Putamen (tissue), 1 donor: ENCODE measurements around the gene LRRTM2.
"Not testable (repeated sequence)": the region's sequence is repeated elsewhere in the genome, so short reads cannot be mapped to it uniquely, and the experiment has no call there.

Experiments used
- DNase-seq: peaks from one replicate; pipeline ENCODE4 v3.0.0-alpha.2; 2016; ENCODE audit warnings: low spot score

The LRRTM2 gene

GRCh38 chr5:138840103-138840502 is 35.0 kb downstream of the LRRTM2 start:
- no peak for DNase-seq

DNA sequence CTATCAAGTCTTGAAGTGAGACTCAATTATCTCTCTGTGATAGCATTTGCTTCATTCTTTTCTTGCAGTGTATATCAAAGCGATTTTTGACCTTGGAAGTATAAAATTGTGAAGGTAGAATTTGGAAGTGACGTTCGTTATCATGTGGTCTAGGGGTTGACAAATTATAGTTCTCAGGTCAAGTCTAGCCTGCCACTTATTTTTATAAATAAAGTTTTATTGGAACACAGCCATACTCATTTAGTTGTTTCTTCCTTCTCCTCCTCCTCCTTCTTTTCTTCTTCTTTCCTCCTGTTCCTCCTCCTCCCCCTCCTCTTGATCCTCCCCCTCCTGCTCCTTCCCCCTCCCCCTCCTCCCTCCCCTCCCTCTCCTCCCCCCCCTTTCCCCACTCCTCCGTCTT is 38.0 kb downstream of the LRRTM2 start:
- DNase-seq, result no peak

DNA sequence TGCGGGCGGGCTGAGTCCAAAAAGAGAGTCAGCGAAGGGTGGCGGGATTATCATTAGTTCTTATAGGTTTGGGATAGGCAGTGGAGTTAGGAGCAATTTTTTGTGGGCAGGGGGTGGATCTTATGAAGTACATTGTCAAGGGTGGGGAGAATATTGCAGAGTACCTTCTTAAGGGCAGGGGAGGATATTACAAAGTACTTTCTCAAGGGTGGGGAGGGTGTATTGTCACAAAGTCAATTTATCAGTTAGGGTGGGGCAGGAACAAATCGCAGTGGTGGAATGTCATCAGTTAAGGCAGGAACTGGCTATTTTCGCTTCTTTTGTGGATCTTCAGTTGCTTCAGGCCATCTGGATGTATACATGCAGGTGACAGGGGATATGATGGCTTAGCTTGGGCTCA is 40.3 kb downstream of the LRRTM2 start:
- DNase-seq, result not testable (repeated sequence)

DNA sequence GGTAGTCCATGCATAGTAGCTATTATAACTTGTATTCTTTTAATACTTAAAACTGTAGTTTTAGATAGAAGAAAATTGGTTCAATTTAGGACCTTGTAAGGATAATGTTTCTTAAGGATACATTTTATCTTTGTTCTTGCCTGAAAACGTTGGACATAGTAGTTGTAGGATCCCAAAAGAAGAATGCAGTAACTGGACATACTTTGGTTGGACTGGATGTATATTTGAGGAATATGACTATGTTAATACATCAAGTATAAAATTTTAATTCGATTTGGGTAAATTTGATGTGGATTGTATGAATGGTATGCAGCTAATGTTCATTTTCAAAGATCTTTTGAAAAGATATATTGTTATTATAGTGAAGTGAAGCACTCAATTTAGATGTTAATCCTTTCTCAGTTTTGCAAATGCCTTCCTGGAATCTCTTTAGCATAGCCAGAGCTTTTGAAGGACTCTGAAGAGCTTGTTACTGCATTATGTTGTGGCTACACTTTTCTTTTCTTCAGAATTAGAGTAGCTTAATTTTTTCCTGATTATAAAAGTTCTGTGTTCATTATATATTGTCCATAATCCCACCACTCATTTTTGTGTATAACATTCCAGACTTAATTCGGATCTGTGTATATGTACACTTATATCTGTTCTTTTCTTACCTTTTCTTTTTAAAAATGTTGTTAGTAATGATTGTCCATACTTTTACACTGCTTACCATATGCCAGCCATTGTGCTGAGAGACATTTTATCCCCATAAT is 41.2 kb downstream of the LRRTM2 start:
- DNase-seq, result no peak

GRCh38 chr5:138833080-138833479 is 42.1 kb downstream of the LRRTM2 start:
- no peak for DNase-seq

- no peak for DNase-seq
These were observed 42.9 kb downstream of the LRRTM2 start for GRCh38 chr5:138832218-138832617.

DNA sequence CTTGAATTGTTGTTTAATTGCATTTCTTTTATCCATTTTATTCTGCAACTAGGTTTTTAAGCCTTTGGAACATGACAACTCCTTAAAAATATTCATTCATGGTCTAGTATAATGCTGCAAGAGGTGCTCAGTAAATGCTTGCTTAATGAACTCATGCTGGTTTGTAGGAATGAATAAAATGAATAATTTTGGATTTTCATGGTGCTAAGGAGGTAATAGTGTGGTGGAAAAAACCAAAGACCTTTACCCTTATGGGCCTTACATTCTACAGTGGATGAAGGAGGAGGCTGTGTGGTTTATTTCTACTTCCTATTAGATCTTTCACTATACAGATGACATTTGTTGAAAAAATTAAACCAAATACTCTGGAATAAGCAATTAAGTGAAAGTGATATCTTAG is 43.4 kb downstream of the LRRTM2 start:
- DNase-seq, result no peak

GRCh38 chr5:138829341-138829740 is 45.8 kb downstream of the LRRTM2 start:
- no peak for DNase-seq

DNA sequence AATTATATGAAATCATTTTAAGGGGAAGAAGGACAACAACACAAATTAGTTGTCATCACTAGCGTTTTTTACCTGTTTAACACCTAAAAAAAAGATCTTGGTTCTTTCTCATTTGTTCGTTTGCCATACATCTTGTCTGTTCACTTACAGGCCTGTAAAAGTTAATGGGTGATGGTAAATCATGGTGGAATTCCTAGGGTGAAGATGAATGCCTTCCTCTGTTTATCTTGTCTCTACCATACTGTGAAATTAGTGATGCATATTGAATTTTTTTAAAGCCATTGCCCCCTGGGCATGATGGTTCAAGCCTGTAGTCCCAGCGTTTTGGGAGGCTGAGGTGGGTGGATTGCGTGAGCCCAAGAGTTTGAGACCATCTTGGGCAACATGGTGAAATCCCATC is 46.6 kb downstream of the LRRTM2 start:
- DNase-seq, result no peak

DNA sequence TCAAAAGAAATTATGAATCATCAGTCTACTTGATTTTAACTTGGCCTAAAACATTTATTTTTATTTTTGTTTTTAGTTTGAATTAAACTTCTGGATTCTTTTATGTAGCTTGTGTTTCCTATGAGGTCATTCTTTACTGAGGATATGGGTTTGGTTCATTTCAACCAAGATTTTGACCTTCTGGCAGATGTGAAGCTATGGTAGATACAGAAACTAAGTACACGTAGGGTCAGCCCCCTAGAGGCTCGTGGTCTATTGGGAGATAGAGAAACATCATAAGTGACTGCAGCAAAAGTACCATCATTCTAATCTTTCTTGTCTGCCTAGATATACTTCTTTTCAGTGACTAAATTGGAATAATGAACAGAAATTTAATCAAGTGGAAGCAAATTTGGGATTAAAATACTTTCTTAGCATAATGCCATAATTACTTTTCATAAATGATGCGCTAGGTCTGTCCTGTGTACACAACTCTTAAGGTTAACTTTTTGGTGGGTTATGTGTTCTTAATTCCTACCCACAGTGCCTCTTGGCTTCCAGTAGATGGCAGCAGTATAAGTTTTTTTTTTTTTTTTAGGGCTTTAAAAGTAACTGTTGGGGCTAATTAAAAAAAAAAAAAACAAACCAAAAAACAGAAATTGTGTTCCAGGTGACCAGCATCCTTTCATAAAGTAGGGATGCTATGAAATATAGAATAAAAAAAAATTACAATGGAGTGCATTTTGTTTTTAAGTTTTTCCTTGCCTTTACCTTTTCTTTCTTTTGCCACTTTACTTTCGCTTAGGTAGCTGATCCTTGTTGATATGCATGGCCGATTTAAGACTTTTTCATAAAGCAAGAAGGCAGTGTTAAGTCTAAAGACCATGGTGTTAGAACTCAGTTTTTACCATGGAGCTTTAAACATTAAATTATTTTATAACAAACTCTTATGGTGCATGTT is 49.9 kb downstream of the LRRTM2 start:
- no peak for DNase-seq

DNA sequence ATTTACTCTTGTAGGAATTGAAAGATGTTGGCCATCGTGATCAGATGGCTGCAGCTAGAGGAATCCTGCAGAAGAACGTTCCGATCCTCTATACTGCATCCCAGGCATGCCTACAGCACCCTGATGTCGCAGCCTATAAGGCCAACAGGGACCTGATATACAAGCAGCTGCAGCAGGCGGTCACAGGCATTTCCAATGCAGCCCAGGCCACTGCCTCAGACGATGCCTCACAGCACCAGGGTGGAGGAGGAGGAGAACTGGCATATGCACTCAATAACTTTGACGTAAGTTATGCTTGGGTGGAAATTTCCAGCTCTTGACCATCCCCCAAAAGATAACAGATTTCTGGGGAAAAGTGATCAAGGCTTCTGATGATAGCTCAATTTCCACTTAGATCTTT is 50.6 kb downstream of the LRRTM2 start:
- DNase-seq, result no peak

DNA sequence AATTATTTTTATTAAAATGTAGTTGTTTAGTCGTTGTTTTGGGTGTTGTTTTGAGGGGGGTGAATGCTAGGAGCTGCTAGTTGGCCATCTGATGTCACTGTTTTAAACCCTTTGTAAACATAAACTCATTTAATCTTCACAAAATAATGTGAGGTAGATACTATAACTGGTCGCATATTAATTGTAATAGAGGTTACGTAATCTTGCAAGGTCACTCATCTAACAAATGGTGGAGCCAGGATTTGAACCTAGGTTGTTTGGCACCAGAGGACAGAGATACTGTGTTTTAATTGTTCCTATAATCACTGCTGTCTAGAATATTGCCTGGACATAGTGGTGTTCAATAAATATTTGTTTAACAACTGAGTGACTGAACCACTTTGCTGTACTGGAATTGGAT is 54.4 kb downstream of the LRRTM2 start:
- DNase-seq, result no peak

GRCh38 chr5:138819081-138819480 is 56.1 kb downstream of the LRRTM2 start:
- no peak for DNase-seq
